CD14-positive monocyte (primary cell): Measurements from ENCODE around the gene SPATA2L. TPM values are rescaled to one million over a fixed set of nuclear protein-coding genes. Genes with fewer than 3 reads are reported as not detected.

ENCODE experiments used
- DNase-seq, 3 donors: peaks; one replicate each; pipeline ENCODE4 v3.0.0-alpha.2; 2011 to 2022
- H2AFZ ChIP-seq: 2 replicates; pipeline ENCODE4 v1.6.0; 2012; ENCODE audit warnings: mild to moderate bottlenecking, low read depth, low read length, inconsistent platforms; ENCODE audit not compliant: insufficient read depth, poor library complexity, severe bottlenecking
- H3K27ac ChIP-seq, 2 donors: 1 replicate in 1 of 2; 2 replicates in 1 of 2; pipeline ENCODE4 v1.5.1; 2012 to 2013; ENCODE audit warnings: low read length in 2 of 2, control low read depth in 1 of 2, inconsistent platforms in 1 of 2, low read depth in 1 of 2, mild to moderate bottlenecking in 1 of 2
- H3K27me3 ChIP-seq, 2 donors: one replicate each; pipeline versions ENCODE4 v1.6.0 to v1.6.1; 2011 to 2013; ENCODE audit warnings: low read length in 2 of 2; ENCODE audit not compliant: control insufficient read depth in 2 of 2, insufficient read depth in 2 of 2
- H3K36me3 ChIP-seq, 2 donors: replicated peaks in 1 of 2; 1 replicate in 1 of 2; 2 replicates in 1 of 2; pipeline versions ENCODE4 v1.5.1 to v1.6.1; 2012 to 2013; ENCODE audit warnings: low read length in 2 of 2, control low read depth in 1 of 2, inconsistent platforms in 1 of 2, mild to moderate bottlenecking in 1 of 2; ENCODE audit not compliant: insufficient read depth in 2 of 2, control insufficient read depth in 1 of 2
- H3K4me1 ChIP-seq, 2 donors: 1 replicate in 1 of 2; 2 replicates in 1 of 2; pipeline versions ENCODE4 v1.5.1 to v1.6.1; 2012 to 2013; ENCODE audit warnings: low read length in 2 of 2, control low read depth in 1 of 2, inconsistent platforms in 1 of 2, mild to moderate bottlenecking in 1 of 2, moderate library complexity in 1 of 2; ENCODE audit not compliant: insufficient read depth in 2 of 2, control insufficient read depth in 1 of 2
- H3K4me2 ChIP-seq: replicated peaks from 2 replicates; pipeline ENCODE3; 2012; ENCODE audit warnings: low read length, moderate library complexity, mild to moderate bottlenecking; ENCODE audit not compliant: poor library complexity, severe bottlenecking; ENCODE audit errors: extremely low read depth
- H3K4me3 ChIP-seq, 3 experiments: fragments of 200-600 bp in 1 of 3; sonication (generic) in 1 of 3; replicated peaks in 1 of 3; 1 replicate in 2 of 3; 2 replicates in 1 of 3; pipeline ENCODE4 v1.5.1; 2011 to 2013; ENCODE audit warnings: low read length in 3 of 3, mild to moderate bottlenecking in 3 of 3, control low read depth in 2 of 3, low read depth in 2 of 3, inconsistent platforms in 1 of 3, moderate library complexity in 1 of 3
- H3K79me2 ChIP-seq: 2 replicates; pipeline ENCODE4 v1.6.0; 2012; ENCODE audit warnings: mild to moderate bottlenecking, control low read depth, inconsistent platforms, low read length, moderate library complexity; ENCODE audit not compliant: insufficient read depth
- H3K9ac ChIP-seq: 2 replicates; pipeline ENCODE4 v1.6.0; 2017; ENCODE audit warnings: low read length, mild to moderate bottlenecking; ENCODE audit not compliant: insufficient read depth, poor library complexity, severe bottlenecking
- H3K9me3 ChIP-seq, 2 donors: replicated peaks in 1 of 2; 1 replicate in 1 of 2; 2 replicates in 1 of 2; pipeline versions ENCODE4 v1.5.1 to v1.6.1; 2012 to 2013; ENCODE audit warnings: low read length in 2 of 2, control low read depth in 1 of 2; ENCODE audit not compliant: control insufficient read depth in 1 of 2, insufficient read depth in 1 of 2
- H4K20me1 ChIP-seq: 2 replicates; pipeline ENCODE4 v1.6.0; 2012; ENCODE audit warnings: mild to moderate bottlenecking, low read length, control low read depth, moderate library complexity; ENCODE audit not compliant: insufficient read depth
- H3K27ac Mint-ChIP-seq, 7 donors: one replicate each; pipeline ENCODE4 v1.8.0; 2020; ENCODE audit warnings: mild to moderate bottlenecking in 7 of 7, mixed read lengths in 7 of 7, moderate library complexity in 6 of 7, inconsistent platforms in 2 of 7
- H3K27me3 Mint-ChIP-seq, 3 donors: one replicate each; pipeline ENCODE4 v1.8.0; 2021 to 2022; ENCODE audit warnings: low read depth in 3 of 3, mild to moderate bottlenecking in 3 of 3, mixed read lengths in 3 of 3, moderate library complexity in 3 of 3, inconsistent platforms in 1 of 3
- H3K36me3 Mint-ChIP-seq, 2 donors: one replicate each; pipeline ENCODE4 v1.8.0; 2020; ENCODE audit warnings: mixed read lengths in 2 of 2, inconsistent platforms in 1 of 2, mild to moderate bottlenecking in 1 of 2
- H3K4me1 Mint-ChIP-seq: one replicate; pipeline ENCODE4 v1.8.0; 2020; ENCODE audit warnings: mild to moderate bottlenecking, mixed read lengths
- H3K4me3 Mint-ChIP-seq, 2 donors: one replicate each; pipeline ENCODE4 v1.8.0; 2020; ENCODE audit warnings: mild to moderate bottlenecking in 2 of 2, mixed read lengths in 2 of 2, moderate library complexity in 1 of 2
- H3K9me3 Mint-ChIP-seq, 7 donors: one replicate each; pipeline ENCODE4 v1.8.0; 2020 to 2022; ENCODE audit warnings: mixed read lengths in 7 of 7, mild to moderate bottlenecking in 6 of 7, moderate library complexity in 6 of 7, inconsistent platforms in 2 of 7
- CTCF ChIP-seq: fragments of 200-600 bp; IDR thresholded peaks from one replicate; pipeline ENCODE4 v1.8.0; 2022; ENCODE audit warnings: antibody characterized with exemption, mild to moderate bottlenecking
- WGBS: methylation state at CpG from one replicate; pipeline ENCODE4 v1.1.5; 2013; ENCODE audit warnings: missing lambda C conversion rate; ENCODE audit not compliant: insufficient coverage; 5-methylcytosine and 5-hydroxymethylcytosine counted together
- intact Hi-C, 2 donors: fragments of 100-400 bp; cut with micrococcal nuclease; formaldehyde crosslinking; loops; one replicate each; pipeline versions ENCODE4 v1.15.0 to v1.15.1; 2023
- polyA plus RNA-seq, 3 donors: library from polyadenylated mRNA; depleted of rRNA in 1 of 3; unstranded in 2 of 3; stranded (reverse) in 1 of 3; fragments of 300-500 nt in 2 of 3; fragments of >200 nt in 1 of 3; fragmentation: Illumina TruSeq in 2 of 3; gene quantifications; 1 replicate in 2 of 3; 2 replicates in 1 of 3; pipeline ENCODE4 v1.2.3, GENCODE V29; 2012 to 2021

Gene SPATA2L
- polyA plus RNA-seq, 3 donors: 10.0 to 17.6 (median 15.1) TPM

- Histone ChIP-seq H4K20me1 (peaks cover 37% of the 10 kb centered on the region), H3K9ac (peak overlapping the region; percentile 92), H3K36me3 (peaks cover 14 to 26% of the 10 kb centered on the region in 2 donors), H3K9me3 (no peaks in the 10 kb centered on the region), H3K27ac (peak overlapping the region; percentile 92), H3K4me1 (peaks cover 45 to 57% of the 10 kb centered on the region in 2 donors), H3K79me2 (peaks cover 47% of the 10 kb centered on the region), H3K4me3 (peak overlapping the region; percentile 51 to 97 (median 64)), H3K27me3 (no peaks in the 10 kb centered on the region), H2AFZ (peak overlapping the region; percentile 77), H3K4me2 (peak overlapping the region; percentile 99)
- WGBS: under 1% methylated on average over 29 of the region's 29 CpGs
- H3K27me3 Mint-ChIP-seq: no peaks in the 10 kb centered on the region
- H3K9me3 Mint-ChIP-seq: no peaks in the 10 kb centered on the region
- intact Hi-C loops: loop anchor here (2.0 to 5.0 kb wide), 3 partner anchors 40 to 158 kb away; partner anchors contain the start of gene RPL13 (in 1 of the 2)
- TF ChIP-seq CTCF: no peak
- H3K4me1 Mint-ChIP-seq: peaks cover 51% of the 10 kb centered on the region
- H3K27ac Mint-ChIP-seq: peak overlapping the region; percentile 96 to 99 (median 98)
- peaks cover 19 to 41% of the 10 kb centered on the region in 2 donors for H3K36me3 Mint-ChIP-seq
- DNase-seq: no peak
- peak overlapping the region; percentile 85 to 93 for H3K4me3 Mint-ChIP-seq
These were observed 19.0 kb upstream of the SPATA2L start for GRCh38 chr16:89720551-89720812.

- Histone ChIP-seq H3K9me3 (no peaks in the 10 kb centered on the region), H3K79me2 (peaks cover 21% of the 10 kb centered on the region), H3K4me3 (peak overlapping the region in 1 of 3 experiments; percentile 97), H3K27ac (peak overlapping the region; percentile 92), H3K36me3 (peaks cover 0 to under 1% of the 10 kb centered on the region in 2 donors), H3K9ac (no peak overlapping the region), H3K4me1 (peaks cover 32 to 39% of the 10 kb centered on the region in 2 donors), H4K20me1 (peaks cover 12% of the 10 kb centered on the region), H2AFZ (no peak overlapping the region), H3K4me2 (peak overlapping the region; percentile 99), H3K27me3 (peaks cover 0 to 1% of the 10 kb centered on the region in 2 donors)
- peak overlapping the region in 6 of 7 donors; percentile 81 to 99 (median 98) for H3K27ac Mint-ChIP-seq
- WGBS: 90% methylated on average over 22 of the region's 24 CpGs
- no peak for TF ChIP-seq CTCF
- peaks cover 35% of the 10 kb centered on the region for H3K4me1 Mint-ChIP-seq
- DNase-seq: no peak
- H3K36me3 Mint-ChIP-seq: peaks cover 8 to 21% of the 10 kb centered on the region in 2 donors
- peak overlapping the region in 1 of 2 donors; percentile 48 for H3K4me3 Mint-ChIP-seq
- intact Hi-C loops: loop anchor here in 1 of 2 donors (2.0 kb wide), 1 partner anchor 15 kb away; no protein-coding TSS in a partner anchor
- peaks cover 3 to 4% (median 3%) of the 10 kb centered on the region in 3 donors for H3K27me3 Mint-ChIP-seq
- peaks cover 0 to under 1% (median 0%) of the 10 kb centered on the region in 7 donors for H3K9me3 Mint-ChIP-seq
These were observed 16.4 kb upstream of the SPATA2L start for GRCh38 chr16:89717688-89718505.
